ENCODE measurements around the gene APOB.

The APOB gene

GRCh38 chr2:21044694-21045371 is 960 bp upstream of the APOB start:
- no peak for DNase-seq

DNA sequence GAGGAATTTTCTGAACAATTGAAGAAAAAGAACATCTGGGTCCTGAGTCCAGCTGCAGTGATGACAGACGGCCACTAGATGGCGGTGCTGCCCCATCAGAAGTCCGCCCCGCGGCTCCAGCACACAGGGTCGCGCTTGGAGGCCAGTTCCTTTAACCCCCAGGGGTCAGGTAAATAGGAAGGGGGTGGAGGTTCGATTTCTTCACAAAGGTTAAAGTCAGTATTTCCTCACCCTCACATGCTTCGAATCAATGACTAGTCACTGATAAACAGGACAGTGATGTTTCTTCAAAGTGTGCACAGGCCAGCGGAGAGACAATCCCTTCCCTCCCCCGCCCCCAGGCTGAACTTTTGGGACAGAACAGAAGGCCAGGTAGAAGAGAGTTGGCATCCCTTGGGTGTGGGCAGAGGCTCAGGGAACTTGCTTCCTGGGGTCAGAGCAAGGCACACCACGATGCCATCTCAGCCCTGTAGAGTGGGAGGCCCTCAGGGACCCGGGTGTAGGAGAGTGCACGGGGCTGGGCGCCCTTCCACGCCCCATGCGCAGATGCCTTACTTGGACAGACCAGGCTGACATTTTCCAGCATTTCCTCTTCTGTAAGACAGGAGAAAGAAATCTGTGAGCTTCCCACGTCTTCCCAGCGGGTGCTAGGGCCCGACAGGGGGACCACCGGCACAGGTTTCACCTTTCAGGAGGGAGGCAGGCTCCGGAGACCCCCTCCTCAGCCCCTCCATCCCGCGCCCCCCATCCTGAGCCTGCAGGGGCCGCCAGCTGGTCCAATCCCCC is 722 bp downstream of the APOB start:
- DNase-seq: peak; percentile 60

- DNase-seq: no peak
Measured at GRCh38 chr2:21042708-21042957, 1.2 kb downstream of the APOB start.

DNA sequence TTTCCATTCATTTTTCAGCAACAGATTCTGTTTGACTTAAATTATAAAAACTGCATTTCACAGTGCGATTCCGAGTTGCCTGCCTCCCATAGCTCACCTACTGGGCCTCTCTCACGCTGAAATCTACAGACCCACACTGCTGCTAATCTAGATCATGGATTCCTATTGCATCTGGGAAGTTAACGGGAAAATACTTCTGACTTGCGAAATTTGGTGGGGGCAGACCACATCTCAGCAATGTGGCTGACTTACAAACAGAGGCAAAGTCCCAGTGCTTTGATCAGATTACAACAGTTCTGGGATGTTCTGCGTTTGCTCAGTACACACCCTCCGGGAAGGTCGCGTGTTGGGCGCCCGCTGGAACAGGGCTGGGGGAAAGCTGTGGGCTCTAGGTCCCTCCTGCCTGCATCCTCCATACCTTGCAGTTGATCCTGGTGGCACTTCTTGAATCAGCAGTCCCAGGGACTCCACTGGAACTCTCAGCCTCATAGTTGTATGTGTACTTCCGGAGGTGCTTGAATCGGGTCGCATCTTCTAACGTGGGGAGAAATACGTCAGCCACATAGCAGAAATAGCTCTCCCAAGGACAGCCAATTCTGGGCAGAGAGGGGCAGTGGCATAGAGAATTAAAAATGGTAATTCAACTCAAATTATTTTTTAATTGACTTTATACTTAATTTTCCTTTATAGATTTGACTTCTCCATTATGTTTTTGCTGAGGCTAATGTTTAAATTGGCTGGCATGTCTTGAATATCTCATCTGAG is 1.7 kb downstream of the APOB start:
- no peak for DNase-seq

GRCh38 chr2:21041462-21041861 is 2.4 kb downstream of the APOB start:
- no peak for DNase-seq

DNA sequence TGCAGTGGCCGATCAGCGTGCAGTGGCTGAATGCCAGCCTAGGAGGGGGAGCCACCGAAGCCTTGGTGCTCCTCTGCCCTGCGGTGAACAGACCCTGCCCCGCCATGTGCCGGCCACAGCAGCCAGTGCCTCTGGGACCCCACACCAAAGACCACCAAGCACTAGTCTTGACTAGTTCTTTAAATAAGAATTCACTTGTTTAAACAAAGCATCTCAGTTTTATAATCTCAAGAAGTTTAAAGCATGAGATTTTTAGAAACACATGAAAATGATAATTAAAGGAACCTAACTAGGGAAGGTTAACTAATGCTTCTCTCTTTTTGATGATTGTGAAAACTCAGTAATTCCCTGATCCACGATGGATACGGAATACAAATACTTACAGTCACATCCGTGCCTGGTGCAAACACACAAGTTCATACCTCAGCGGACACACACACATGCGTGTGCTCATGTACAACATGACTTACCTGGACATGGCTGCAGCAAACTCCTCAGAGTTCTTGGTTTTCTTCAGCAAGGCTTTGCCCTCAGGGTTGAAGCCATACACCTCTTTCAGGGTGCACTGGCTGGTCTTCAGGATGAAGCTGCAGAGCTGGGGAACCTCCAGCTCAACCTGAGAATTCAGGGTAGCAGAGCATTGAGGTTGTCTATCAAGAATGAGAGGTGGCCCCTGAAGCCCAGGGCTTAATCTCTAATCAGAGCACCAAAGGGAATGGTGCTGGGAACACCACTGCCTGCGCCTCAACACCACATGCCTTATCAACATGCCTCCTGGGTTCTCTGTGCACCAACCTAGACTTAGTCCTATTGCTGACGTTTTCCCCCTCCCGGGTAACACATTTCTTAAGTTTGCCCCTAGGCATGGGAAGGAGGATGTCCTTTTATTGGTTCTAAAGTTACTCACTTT is 3.1 kb downstream of the APOB start:
- no peak for DNase-seq

- DNase-seq: no peak
Measured at GRCh38 chr2:21039979-21040467, 3.9 kb downstream of the APOB start.

DNA sequence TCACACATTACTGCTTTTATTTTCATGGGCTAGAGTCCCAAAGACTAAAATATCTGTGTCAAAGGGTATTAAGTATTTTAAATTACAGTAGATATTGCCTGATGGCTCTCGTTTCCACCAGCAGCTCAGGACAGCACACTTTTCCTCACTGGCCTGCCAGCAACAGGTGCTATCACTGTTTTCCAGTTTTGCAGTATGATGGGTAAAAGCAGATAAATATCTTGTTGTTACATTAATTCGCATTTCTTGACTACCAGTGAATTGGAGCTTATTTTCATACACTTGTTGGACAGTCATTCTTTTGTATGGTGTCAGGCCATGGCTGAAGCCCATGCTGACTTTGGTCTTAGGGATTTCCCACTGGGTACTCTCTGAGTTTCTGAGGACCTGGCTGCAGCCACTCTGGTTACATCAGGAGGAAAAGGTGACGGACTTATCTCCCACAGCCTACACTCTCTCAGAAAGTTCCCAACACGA is 4.8 kb downstream of the APOB start:
- no peak for DNase-seq

DNA sequence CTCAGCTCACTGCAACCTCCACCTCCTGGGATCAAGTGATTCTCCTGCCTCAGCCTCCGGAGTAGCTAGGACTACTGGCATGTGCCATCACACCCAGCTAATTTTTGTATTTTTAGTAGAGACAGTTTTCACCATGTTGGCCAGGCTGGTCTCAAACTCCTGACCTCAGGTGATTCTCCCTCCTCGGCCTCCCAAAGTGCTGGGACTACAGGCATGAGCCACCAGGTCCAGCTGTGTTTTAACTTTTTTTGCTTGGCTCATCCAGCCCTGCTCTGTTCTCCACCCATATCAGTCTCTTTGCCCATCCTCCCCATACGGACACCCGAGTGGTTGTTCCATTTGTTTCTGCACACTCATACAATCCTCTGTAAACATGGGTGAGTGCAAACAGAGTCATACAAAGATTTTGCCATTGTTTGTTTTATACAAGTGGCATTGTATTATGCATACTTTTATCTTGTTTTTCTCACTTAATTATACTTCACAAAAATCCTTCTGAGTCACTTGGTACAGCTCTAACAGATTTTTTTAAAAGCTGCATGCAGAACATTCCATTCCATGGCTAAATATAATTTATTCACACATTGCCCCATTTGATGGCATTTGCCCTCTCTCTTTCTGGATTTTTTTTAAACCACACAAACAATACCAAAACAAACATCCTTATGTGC is 5.3 kb downstream of the APOB start:
- DNase-seq: no peak

DNA sequence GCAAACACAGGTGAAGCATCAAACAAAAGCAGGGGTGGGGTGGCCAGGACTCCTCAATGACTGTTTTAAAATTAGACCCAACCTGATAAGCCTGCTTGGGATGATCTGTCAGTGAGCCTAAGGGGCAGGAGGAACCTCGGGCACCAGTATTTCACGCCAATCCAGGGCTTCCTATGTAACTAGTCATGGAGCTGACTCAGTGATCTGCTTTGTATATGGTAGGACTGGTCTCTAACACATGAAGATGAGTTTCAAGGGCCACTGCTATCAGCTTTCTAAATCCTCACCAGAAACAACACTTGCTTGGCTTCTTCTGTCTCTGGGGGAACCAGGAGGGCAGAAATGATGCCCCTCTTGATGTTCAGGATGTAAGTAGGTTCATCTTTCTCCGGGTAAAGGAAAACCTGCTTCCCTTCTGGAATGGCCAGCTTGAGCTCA is 6.2 kb downstream of the APOB start:
- DNase-seq: no peak

DNA sequence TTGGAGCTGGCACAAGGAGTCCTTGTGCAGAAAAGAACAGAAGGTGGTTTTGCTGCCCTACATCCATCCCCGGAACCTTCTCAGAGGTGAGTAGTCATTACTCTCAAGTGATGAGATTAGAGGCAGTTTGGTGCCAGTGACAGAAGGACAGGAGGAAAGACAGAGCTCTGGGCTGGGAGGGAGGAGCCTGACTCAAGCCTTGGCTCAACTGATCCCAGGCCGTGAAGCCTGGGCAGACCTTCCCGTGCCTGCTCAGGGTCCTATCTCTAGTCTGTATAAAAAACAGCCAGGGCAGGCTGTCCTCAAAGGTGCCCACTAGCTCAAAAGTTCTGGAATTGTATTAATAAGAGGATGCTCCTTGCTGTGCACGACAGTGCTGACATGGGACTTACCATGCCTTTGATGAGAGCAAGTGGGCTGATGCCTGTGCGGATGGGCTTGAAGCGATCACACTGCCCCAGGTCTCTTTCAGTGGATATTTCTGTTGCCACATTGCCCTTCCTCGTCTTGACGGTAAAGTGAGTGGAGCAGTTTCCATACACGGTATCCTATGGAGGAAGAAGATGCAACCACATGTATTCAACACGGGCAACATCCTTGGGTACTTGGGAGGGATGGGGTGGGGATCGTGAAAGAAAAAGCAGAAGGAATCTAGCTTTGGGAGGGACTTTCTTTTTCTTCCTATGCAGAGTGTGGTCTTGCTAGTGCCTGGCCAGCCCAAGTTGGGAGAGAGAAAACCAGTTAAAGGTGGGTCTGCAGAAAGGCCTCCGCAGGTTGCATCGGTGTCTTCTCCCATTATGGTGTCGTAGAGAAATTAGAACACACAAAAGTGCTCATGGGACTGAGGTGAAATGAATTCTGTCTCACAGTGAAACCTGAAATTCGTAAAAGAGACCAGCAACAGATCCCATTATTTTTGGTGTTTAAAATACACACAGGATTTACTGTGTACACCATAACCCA is 6.9 kb downstream of the APOB start:
- no peak for DNase-seq

DNA sequence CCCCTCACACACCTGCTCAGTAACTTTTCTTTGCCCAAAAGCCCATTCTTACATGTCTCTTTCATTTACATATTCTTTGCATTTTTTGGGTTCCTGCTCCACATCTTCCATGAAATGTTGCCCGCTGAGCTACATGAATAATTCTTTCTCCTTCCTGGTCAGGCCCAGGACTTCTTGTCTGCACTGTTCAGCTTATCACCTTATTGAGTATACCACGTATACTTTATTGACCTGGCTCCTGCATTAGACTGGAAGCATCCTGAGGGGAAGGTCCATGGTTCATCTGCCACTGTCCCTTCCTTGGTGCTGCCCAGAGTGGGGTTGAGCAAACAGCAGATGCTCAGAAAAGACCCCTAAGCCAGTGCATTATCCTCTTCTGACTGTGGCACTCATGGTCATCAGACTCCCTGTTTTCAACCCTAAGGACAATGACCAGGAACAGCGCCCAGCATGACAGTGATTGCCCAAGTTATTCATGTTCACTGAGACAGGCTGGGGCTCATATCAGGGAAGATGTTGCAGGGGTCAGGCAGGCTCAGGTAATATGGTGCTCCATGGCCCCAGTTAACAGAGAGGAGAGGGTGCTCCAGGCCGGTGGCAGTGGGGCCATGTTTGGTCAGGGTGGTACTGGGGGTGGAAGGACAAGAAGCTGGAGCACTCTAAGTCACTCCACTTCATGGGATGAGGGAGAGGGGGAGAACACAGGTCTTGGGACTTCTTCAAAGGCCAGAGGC is 7.7 kb downstream of the APOB start:
- DNase-seq: no peak

GRCh38 chr2:21035282-21035973 is 8.4 kb downstream of the APOB start:
- no peak for DNase-seq

DNA sequence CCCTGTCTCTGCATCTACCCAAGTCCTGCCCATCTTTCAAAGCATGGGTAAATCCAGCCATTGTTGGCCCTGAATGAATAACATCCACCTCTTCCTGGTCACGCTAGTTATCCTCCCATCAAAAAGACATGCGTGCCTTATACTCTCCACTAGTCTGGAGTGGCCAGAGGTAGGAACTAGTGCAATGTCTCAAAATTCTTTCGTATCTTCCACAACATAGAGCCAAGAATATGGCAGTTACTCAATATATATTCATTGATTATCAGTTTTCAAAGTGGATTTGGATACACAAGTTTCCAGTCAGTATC is 8.9 kb downstream of the APOB start:
- no peak for DNase-seq

GRCh38 chr2:21034156-21034971 is 9.5 kb downstream of the APOB start:
- DNase-seq: no peak

DNA sequence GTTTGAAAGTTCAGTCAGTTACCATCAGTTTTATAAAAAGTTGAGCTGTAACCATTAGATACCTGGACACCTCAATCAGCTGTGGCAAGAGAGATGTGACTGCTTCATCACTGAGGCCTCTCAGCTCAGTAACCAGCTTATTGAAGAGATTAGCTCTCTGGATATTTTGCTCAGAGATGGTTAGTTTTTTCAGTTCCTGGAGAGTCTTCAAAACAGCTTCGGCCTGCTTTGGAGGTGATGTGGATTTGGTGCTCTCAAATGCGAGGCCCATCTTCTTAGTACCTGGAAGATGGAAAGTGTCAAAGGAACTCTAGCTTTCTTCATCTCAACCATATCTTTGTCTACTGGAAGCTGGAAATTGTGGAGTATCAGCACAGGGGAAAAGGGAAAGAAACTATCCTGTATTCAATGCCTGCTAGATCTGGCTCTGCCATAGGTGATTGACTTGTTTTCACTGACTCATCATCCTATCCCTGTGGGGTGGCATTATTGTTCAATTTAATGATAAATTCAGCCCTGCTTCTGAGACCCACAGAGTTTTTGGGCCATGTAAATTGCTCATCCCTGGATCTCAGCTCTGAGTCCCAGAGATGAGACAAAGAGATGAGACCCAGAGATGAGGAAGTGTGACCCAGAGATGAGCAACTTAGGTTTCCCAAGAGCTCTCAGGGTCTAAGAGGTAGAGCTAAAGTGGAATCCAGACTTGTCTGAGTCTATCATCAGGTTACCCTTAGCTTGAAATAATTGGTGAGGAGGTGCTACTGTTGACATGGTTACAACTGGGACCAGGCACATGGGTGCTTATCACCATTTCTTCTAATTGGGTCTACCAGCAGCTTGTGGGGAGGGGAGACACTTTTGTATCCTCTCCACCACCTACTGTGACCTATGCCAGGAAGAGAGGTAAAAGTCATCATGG is 10.4 kb downstream of the APOB start:
- DNase-seq: no peak
